RKO (cell line): ENCODE data around the gene ARHGAP29.

Experiments used
- DNase-seq: peaks from one replicate; pipeline ENCODE4 v3.0.0-alpha.2; 2016; ENCODE audit warnings: low spot score

The ARHGAP29 gene

GRCh38 chr1:94122201-94122970 is 115.0 kb downstream of the ARHGAP29 start:
- DNase-seq = no peak
